Spleen (tissue), 11 donors: ENCODE measurements around the gene TCF7L2. TPM values are rescaled to one million over a fixed set of nuclear protein-coding genes. Genes with fewer than 3 reads are reported as not detected.
A peak's percentile ranks its signal among the peaks of the same experiment; 100 is the strongest.

Experiments used
- DNase-seq: peaks from one replicate; pipeline ENCODE4 v3.0.0-alpha.2; 2020
- H3K27ac ChIP-seq, 8 donors: fragments of 200-600 bp; sonication (generic) in 7 of 8; 1 replicate in 4 of 8; 2 replicates in 4 of 8; pipeline versions ENCODE4 v1.5.0 to v1.8.0; 2016 to 2021; ENCODE audit warnings: inconsistent platforms in 4 of 8, mild to moderate bottlenecking in 4 of 8, moderate library complexity in 1 of 8
- H3K27me3 ChIP-seq, 7 donors: fragments of 200-600 bp; sonication (generic) in 6 of 7; replicated peaks in 1 of 7; 1 replicate in 4 of 7; 2 replicates in 3 of 7; pipeline versions ENCODE4 v1.5.0 to v1.8.0; 2016 to 2021; ENCODE audit warnings: inconsistent platforms in 3 of 7, mild to moderate bottlenecking in 1 of 7
- H3K36me3 ChIP-seq, 6 donors: fragments of 200-600 bp; sonication (generic) in 5 of 6; 1 replicate in 4 of 6; 2 replicates in 2 of 6; pipeline versions ENCODE4 v1.5.0 to v1.8.0; 2016 to 2021; ENCODE audit warnings: inconsistent platforms in 2 of 6
- H3K4me1 ChIP-seq, 6 donors: fragments of 200-600 bp; sonication (generic) in 5 of 6; 1 replicate in 3 of 6; 2 replicates in 3 of 6; pipeline versions ENCODE4 v1.5.0 to v1.8.0; 2016 to 2021; ENCODE audit warnings: inconsistent platforms in 3 of 6
- H3K4me3 ChIP-seq, 8 donors: fragments of 200-600 bp; sonication (generic) in 7 of 8; 1 replicate in 4 of 8; 2 replicates in 4 of 8; pipeline versions ENCODE4 v1.5.0 to v1.8.0; 2016 to 2021; ENCODE audit warnings: inconsistent platforms in 4 of 8, mild to moderate bottlenecking in 4 of 8, moderate library complexity in 2 of 8
- H3K9me3 ChIP-seq, 8 donors: fragments of 200-600 bp; sonication (generic) in 7 of 8; 1 replicate in 4 of 8; 2 replicates in 4 of 8; pipeline versions ENCODE4 v1.5.0 to v1.8.0; 2016 to 2021; ENCODE audit warnings: inconsistent platforms in 4 of 8
- CTCF ChIP-seq, 11 experiments: fragments of 200-600 bp in 7 of 11; fragments of 450-650 bp in 4 of 11; sonication (generic) in 4 of 11; IDR thresholded peaks in 8 of 11; conservative IDR thresholded peaks in 3 of 11; 1 replicate in 7 of 11; 2 replicates in 4 of 11; pipeline versions ENCODE4 v1.4.0 to v1.8.0; 2016 to 2021; ENCODE audit warnings: antibody characterized with exemption in 11 of 11, inconsistent platforms in 4 of 11, mild to moderate bottlenecking in 1 of 11
- POLR2A ChIP-seq, 3 donors: fragments of 450-650 bp; IDR thresholded peaks; one replicate each; pipeline ENCODE4 v1.5.1; 2017; ENCODE audit warnings: antibody characterized with exemption in 3 of 3, mild to moderate bottlenecking in 1 of 3
- POLR2AphosphoS5 ChIP-seq, 3 donors: sonication (generic); formaldehyde crosslinking; IDR thresholded peaks; one replicate each; pipeline ENCODE4 v1.5.1; 2017; ENCODE audit warnings: antibody characterized with exemption in 3 of 3
- WGBS, 5 donors: extraction: QIAGEN DNeasy Blood & Tissue Kit in 3 of 5; methylation state at CpG; one replicate each; pipeline versions ENCODE4 v1.1.5 to v1.1.7; 2013 to 2018; 5-methylcytosine and 5-hydroxymethylcytosine counted together
- intact Hi-C: fragments of 100-400 bp; cut with DNase I; formaldehyde crosslinking; loops from one replicate; pipeline ENCODE4 v1.15.0; 2023; ENCODE audit warnings: low total_unique reads
- polyA plus RNA-seq, 3 donors: library from polyadenylated mRNA; stranded (reverse); fragments of 200-250 nt; gene quantifications; one replicate each; pipeline ENCODE4 v1.2.1, GENCODE V29; 2013
- total RNA-seq, 7 donors: library from RNA; depleted of rRNA in 3 of 7; stranded (reverse); fragments of >200 nt in 3 of 7; fragmentation: NEBNext Ultra II Directional in 4 of 7; extraction: Animal tissue kit (Norgen Biotek cat#: 25700) in 4 of 7; gene quantifications; one replicate each; pipeline versions ENCODE4 v1.1.0 to v1.2.1, GENCODE V29; 2016 to 2021
- donor health status: healthy with polysubstance abuse.
- donor health status: DM: no; HTN: no; CAD: no; lungs with moderate emphysema.
- donor health status: DM: no; HTN: no; CAD: no.
- donor health status: Bipolar disorder and iron deficiency.
- donor health status: healthy.
- donor health status: DM: no; HTN: no; CAD: no.
- donor health status: DM: yes; HTN: yes; CAD: no.

TCF7L2 gene
- total and polyA plus RNA-seq, 10 donors, result 4.6 to 85.6 (median 34.7) TPM

DNA sequence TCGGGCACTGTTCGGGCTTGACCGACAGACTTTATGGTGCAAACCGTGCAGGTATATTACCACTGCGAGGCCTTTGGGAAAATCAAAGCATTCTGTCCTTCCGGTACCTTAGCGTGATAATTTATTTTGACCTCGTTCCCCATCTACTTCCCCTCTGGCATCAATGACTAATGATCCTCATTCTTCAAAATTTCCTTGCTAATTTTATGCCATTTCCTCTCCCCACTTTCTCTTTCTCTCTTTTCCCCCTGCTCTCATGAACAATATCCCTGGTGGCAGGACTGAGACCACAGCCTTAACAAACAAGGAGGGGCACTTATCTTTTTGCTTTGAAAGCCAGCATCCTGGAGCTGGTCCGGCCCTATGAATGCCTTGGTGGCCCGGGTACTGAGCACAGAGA is 210.6 kb downstream of the TCF7L2 start:
- WGBS, 5 donors, result 65 to 88% (median 79%) methylated on average over 10 of the region's 10 CpGs
- peaks cover 0 to 82% (median 4%) of the 10 kb centered on the region in 6 donors for H3K36me3 ChIP-seq
- no peaks in the 10 kb centered on the region for H3K27me3 ChIP-seq
- no peaks in the 10 kb centered on the region for H3K9me3 ChIP-seq
- peak overlapping the region in 1 of 8 donors; percentile 13 for H3K27ac ChIP-seq
- no peak overlapping the region for H3K4me3 ChIP-seq
- TF ChIP-seq POLR2A (IDR thresholded peaks at IDR 0.05) (no peak), CTCF (IDR thresholded peaks at IDR 0.05 in 8 of 11, conservative IDR thresholded peaks at IDR 0.05 in 3 of 11) (peak in 1 of 11 experiments; percentile 12)
- intact Hi-C loops, result no loop called here
- peaks cover 0 to 38% (median 3%) of the 10 kb centered on the region in 6 donors for H3K4me1 ChIP-seq
- no peak for DNase-seq

- DNase-seq, result no peak
- intact Hi-C loops, result no loop called here
- peaks cover 0 to 82% (median 4%) of the 10 kb centered on the region in 6 donors for H3K36me3 ChIP-seq
- H3K27me3 ChIP-seq, result no peaks in the 10 kb centered on the region
- whole genome bisulfite sequencing, 5 donors, result 82 to 92% (median 86%) methylated on average over 6 of the region's 6 CpGs
- H3K4me3 ChIP-seq, result no peak overlapping the region
- H3K4me1 ChIP-seq, result peaks cover 0 to 38% (median 3%) of the 10 kb centered on the region in 6 donors
- TF ChIP-seq POLR2AphosphoS5 (IDR thresholded peaks at IDR 0.05), result no peak
- no peak for TF ChIP-seq POLR2A (IDR thresholded peaks at IDR 0.05)
- TF ChIP-seq CTCF (IDR thresholded peaks at IDR 0.05 in 8 of 11, conservative IDR thresholded peaks at IDR 0.05 in 3 of 11), result no peak
- H3K9me3 ChIP-seq, result no peaks in the 10 kb centered on the region
- peak overlapping the region in 1 of 8 donors; percentile 13 for H3K27ac ChIP-seq
Measured at GRCh38 chr10:113161066-113161465, 211.0 kb downstream of the TCF7L2 start.

DNA sequence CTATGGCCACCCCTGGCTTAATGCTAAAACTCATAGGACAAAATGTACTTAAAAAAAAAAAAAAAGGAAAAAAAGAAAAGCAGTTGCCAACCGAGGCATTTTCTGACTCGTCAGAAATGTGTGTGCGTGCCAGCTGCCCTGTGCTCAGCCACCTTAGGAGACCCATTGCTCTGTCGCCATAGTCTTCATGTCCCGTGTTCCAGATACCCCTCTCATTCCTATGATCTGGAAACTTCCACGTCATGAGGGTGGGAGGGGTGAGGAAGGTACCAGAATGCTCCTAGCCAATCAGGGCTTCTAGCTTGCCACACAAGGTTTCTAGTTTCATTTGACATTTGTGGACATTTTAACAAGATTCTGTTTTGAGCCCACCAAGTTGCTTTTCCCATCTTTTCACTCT is 212.9 kb downstream of the TCF7L2 start:
- TF ChIP-seq POLR2AphosphoS5 (IDR thresholded peaks at IDR 0.05), result no peak
- no peak for TF ChIP-seq POLR2A (IDR thresholded peaks at IDR 0.05)
- no peak for TF ChIP-seq CTCF (IDR thresholded peaks at IDR 0.05 in 8 of 11, conservative IDR thresholded peaks at IDR 0.05 in 3 of 11)
- H3K36me3 ChIP-seq, result peaks cover 0 to 79% (median 4%) of the 10 kb centered on the region in 6 donors
- H3K9me3 ChIP-seq, result no peaks in the 10 kb centered on the region
- H3K27ac ChIP-seq, result peak overlapping the region in 1 of 8 donors; percentile 41
- H3K4me1 ChIP-seq, result peaks cover 0 to 38% (median 3%) of the 10 kb centered on the region in 6 donors
- intact Hi-C loops, result no loop called here
- H3K27me3 ChIP-seq, result no peaks in the 10 kb centered on the region
- DNase-seq, result no peak
- no peak overlapping the region for H3K4me3 ChIP-seq
- 79 to 91% (median 85%) methylated on average over 6 of the region's 6 CpGs for WGBS, 5 donors

DNA sequence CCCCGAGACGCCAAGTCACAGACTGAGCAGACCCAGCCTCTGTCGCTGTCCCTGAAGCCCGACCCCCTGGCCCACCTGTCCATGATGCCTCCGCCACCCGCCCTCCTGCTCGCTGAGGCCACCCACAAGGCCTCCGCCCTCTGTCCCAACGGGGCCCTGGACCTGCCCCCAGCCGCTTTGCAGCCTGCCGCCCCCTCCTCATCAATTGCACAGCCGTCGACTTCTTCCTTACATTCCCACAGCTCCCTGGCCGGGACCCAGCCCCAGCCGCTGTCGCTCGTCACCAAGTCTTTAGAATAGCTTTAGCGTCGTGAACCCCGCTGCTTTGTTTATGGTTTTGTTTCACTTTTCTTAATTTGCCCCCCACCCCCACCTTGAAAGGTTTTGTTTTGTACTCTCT is 215.6 kb downstream of the TCF7L2 start:
- no peaks in the 10 kb centered on the region for H3K27me3 ChIP-seq
- H3K36me3 ChIP-seq, result peaks cover 0 to 56% (median 4%) of the 10 kb centered on the region in 6 donors
- no peaks in the 10 kb centered on the region for H3K9me3 ChIP-seq
- H3K27ac ChIP-seq, result no peak overlapping the region
- peaks cover 0 to 34% (median 3%) of the 10 kb centered on the region in 6 donors for H3K4me1 ChIP-seq
- no peak for DNase-seq
- intact Hi-C loops, result no loop called here
- WGBS, 5 donors, result 88 to 95% (median 92%) methylated on average over 18 to 20 of the region's 20 CpGs
- TF ChIP-seq POLR2AphosphoS5 (IDR thresholded peaks at IDR 0.05) (peak in 2 of 3 donors; percentile 18 to 43), CTCF (IDR thresholded peaks at IDR 0.05 in 8 of 11, conservative IDR thresholded peaks at IDR 0.05 in 3 of 11) (no peak)
- no peak overlapping the region for H3K4me3 ChIP-seq
